ENCODE data around the gene OXT. TPM values are rescaled to one million over a fixed set of nuclear protein-coding genes. Genes with fewer than 3 reads are reported as not detected.

The OXT gene
- total RNA-seq, 1 donor from 2014 or later: not detected

DNA sequence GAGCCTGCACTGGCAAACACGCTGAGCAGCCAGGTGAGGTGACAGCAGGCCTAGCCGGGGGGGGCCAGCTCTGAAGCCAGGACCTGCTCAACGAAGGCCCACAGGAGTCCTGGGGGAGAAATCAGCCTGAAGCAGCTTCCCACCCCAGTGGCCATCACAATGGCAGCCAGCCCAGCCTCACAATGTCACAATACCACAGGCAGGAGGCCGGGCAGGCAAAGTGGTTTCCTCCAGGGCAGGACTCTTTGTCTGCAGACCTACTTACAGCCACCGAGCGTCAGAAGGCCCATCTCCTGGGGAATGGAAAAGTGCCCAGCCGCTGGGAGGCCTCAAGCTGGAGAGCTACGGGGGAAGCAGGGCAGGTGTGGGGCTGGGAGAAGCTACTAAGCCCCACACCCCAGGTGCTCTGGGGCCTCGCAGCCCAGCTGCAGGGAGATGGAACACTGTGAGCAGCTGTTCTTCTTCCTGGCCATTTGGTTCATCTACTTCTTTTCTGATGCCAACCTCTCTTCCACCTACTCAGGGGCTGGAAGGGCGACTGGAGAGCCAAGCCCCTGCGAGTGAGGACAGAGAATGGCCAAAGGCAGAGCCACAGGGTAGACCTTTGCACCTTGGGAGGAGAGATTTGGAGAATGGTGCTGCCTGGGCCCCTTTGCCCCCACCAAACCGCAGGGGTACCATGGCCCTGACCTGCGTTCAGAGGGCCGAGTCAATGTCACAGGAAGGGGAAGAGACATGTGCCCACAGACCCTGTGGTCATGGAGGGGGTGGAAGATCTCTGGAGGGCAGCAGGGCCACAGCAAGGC lies 35.4 kb downstream of the OXT start:
- Histone ChIP-seq H3K4me3 (no peak overlapping the region), H3K27ac (replicated peaks) (no peak overlapping the region), H3K4me1 (no peaks in the 10 kb centered on the region), H3K36me3 (peaks cover 24% of the 10 kb centered on the region), H3K27me3 (ENCODE audit: low read depth) (no peaks in the 10 kb centered on the region), H3K9me3 (replicated peaks) (no peaks in the 10 kb centered on the region)
- intact Hi-C loops (cut with micrococcal nuclease): no loop called here
- no peak for DNase-seq
- TF ChIP-seq, protein P1, sequence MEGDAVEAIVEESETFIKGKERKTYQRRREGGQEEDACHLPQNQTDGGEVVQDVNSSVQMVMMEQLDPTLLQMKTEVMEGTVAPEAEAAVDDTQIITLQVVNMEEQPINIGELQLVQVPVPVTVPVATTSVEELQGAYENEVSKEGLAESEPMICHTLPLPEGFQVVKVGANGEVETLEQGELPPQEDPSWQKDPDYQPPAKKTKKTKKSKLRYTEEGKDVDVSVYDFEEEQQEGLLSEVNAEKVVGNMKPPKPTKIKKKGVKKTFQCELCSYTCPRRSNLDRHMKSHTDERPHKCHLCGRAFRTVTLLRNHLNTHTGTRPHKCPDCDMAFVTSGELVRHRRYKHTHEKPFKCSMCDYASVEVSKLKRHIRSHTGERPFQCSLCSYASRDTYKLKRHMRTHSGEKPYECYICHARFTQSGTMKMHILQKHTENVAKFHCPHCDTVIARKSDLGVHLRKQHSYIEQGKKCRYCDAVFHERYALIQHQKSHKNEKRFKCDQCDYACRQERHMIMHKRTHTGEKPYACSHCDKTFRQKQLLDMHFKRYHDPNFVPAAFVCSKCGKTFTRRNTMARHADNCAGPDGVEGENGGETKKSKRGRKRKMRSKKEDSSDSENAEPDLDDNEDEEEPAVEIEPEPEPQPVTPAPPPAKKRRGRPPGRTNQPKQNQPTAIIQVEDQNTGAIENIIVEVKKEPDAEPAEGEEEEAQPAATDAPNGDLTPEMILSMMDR (IDR thresholded peaks at IDR 0.05; ENCODE audit: borderline replicate concordance): no peak

DNA sequence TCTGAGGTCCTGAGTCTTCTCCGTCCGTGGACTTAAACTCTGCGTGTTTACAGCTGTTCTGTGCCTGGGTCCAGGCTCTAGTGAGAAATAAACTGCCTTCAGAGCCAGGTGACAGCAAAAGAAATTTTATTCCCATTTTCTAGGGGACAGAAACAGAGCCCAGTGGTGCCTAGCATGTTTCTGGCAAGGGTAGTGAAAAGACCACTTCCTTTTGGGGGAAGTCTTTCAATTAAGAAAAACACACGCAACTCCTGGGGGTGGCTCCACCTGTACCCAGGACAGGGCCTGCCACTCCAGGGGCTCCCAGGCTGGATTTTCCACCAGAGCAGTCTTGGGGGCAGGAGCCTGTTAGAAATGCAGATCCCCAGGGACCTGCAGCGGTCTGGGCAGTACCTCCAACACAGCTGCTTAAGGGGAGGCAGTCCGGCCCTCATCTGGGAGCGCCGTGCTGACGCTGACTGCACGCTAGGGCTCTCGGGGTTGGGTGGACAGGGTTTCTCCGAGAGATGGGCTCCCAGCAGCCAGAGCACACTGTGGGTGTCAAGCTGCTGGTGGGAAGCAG lies 36.1 kb downstream of the OXT start:
- no peak for DNase-seq
- no peaks in the 10 kb centered on the region for H3K27me3 ChIP-seq (ENCODE audit: low read depth)
- H3K27ac ChIP-seq (replicated peaks): no peak overlapping the region
- H3K4me3 ChIP-seq: no peak overlapping the region
- H3K4me1 ChIP-seq: no peaks in the 10 kb centered on the region
- intact Hi-C loops (cut with micrococcal nuclease): no loop called here
- TF ChIP-seq, protein P1 (IDR thresholded peaks at IDR 0.05; ENCODE audit: borderline replicate concordance): no peak
- H3K9me3 ChIP-seq (replicated peaks): no peaks in the 10 kb centered on the region
- H3K36me3 ChIP-seq: peaks cover 24% of the 10 kb centered on the region

DNA sequence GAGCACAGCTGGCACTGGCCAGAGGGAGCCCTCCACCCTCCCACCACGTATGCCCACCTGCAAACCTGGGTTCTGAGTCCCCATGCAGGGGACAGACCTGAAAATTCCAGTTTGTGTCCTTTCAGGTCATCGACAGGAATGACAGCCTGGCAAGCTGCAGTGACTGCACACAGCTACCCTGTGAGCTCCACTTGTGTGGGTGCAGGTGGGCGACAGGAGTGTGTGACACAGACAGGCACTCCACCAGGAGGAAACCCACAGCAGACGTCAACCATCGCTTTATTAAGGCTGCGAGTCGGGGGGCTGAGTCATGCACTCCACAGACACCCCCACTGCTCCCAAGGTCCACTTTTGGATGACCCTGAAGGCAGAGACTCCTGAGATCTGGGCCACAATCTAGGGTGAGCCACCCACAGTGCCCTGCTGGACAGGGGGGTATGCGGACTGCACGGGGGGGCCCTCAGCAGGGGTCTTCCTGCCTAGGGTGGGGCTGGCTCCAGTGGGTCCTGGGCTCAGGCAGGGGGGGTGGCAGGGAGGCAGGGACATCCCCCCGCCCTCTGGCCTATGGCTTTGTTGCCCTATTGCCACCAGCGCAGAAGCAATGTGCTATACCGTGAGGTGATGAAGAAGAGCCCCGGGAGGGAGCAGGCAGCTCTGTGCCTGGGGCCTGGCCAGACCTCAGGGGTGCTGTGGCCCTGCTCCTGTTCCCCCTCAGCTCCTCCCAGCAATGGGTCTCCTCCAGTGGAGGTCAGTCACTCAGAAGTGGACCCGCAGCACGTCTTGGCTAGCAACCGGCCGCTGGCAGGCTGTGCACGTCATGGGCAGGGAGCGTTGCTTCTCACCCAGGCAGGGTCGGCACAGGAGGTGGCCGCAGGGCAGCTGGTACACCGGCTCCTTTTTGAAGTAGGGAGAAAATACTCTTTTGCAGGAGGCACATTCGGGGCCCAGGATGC lies 38.2 kb downstream of the OXT start:
- DNase-seq: no peak
- Histone ChIP-seq H3K27ac (replicated peaks) (no peak overlapping the region), H3K9me3 (replicated peaks) (no peaks in the 10 kb centered on the region), H3K36me3 (peaks cover 30% of the 10 kb centered on the region), H3K4me1 (no peaks in the 10 kb centered on the region), H3K4me3 (no peak overlapping the region), H3K27me3 (ENCODE audit: low read depth) (no peaks in the 10 kb centered on the region)
- TF ChIP-seq, protein P1 (IDR thresholded peaks at IDR 0.05; ENCODE audit: borderline replicate concordance): no peak
- intact Hi-C loops (cut with micrococcal nuclease): loop anchor here (10.0 kb wide), 1 partner anchor 55 kb away; no protein-coding TSS in a partner anchor

DNA sequence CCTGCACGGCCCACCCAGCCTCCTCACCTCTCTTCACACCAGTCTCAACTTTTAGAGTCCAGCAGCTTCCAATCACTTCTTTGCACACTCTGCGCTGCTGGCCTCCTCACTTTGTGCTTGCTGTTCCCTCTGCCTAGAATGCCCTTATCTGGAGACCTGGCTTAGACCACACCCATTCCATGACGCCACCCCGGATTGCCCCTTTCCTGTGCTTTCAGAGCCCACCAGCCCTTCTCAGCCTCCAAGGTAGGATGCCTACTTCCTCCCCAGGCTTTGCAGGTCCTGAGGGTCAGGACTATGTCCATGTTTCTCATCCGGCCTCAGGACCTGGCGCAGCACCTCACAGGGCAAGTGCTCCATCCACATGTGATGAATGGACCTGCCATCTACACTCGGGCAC lies 40.1 kb downstream of the OXT start:
- TF ChIP-seq, protein P1 (IDR thresholded peaks at IDR 0.05; ENCODE audit: borderline replicate concordance): no peak
- intact Hi-C loops (cut with micrococcal nuclease): loop anchor here (10.0 kb wide), 1 partner anchor 57 kb away; no protein-coding TSS in a partner anchor
- Histone ChIP-seq H3K4me1 (peaks cover 10% of the 10 kb centered on the region), H3K9me3 (replicated peaks) (no peaks in the 10 kb centered on the region), H3K27ac (replicated peaks) (no peak overlapping the region), H3K27me3 (ENCODE audit: low read depth) (no peaks in the 10 kb centered on the region), H3K4me3 (no peak overlapping the region), H3K36me3 (peaks cover 28% of the 10 kb centered on the region)
- DNase-seq: no peak

DNA sequence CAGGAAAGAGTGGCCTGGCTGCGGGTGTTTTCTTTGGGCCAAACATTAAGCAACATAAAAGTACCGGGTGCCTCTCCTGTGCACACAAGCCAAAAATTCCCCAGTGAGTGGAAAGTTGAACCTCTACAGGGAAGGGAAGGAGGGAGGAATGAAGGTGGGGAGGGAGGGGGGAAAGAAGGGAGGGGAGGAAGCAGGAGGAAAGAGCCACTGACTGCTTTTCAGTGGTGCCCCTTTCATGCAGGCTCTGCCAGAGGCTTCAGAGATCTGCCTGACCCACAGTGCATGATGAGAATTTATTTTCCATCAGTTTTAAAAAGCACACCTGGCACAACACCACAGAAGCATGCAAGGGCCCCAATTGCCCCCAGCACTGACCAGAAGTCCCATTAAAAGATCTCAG lies 40.6 kb downstream of the OXT start:
- Histone ChIP-seq H3K36me3 (peaks cover 23% of the 10 kb centered on the region), H3K27me3 (ENCODE audit: low read depth) (no peaks in the 10 kb centered on the region), H3K4me3 (no peak overlapping the region), H3K27ac (replicated peaks) (no peak overlapping the region), H3K4me1 (peaks cover 10% of the 10 kb centered on the region), H3K9me3 (replicated peaks) (no peaks in the 10 kb centered on the region)
- intact Hi-C loops (cut with micrococcal nuclease): loop anchor here (10.0 kb wide), 1 partner anchor 57 kb away; no protein-coding TSS in a partner anchor
- DNase-seq: no peak
- TF ChIP-seq, protein P1 (IDR thresholded peaks at IDR 0.05; ENCODE audit: borderline replicate concordance): no peak

Measured in left ventricle myocardium inferior (tissue), 1 donor.